NT2/D1 (cell line): ENCODE results near the gene CCDC40.
"Not testable (repeated sequence)": the region's sequence is repeated elsewhere in the genome, so short reads cannot be mapped to it uniquely, and the experiment has no call there.

Experiments
- DNase-seq: peaks from one replicate; pipeline ENCODE4 v3.0.0-alpha.2; 2011; ENCODE audit warnings: low read depth, low spot score
- H3K27me3 ChIP-seq: 2 replicates; pipeline ENCODE4 v1.6.0; 2011; ENCODE audit warnings: mild to moderate bottlenecking; ENCODE audit not compliant: insufficient read length, insufficient read depth
- H3K36me3 ChIP-seq: 2 replicates; pipeline ENCODE4 v1.6.1; 2011; ENCODE audit warnings: mild to moderate bottlenecking, low read length, mixed read lengths; ENCODE audit not compliant: insufficient read depth, insufficient read length
- H3K4me1 ChIP-seq: 2 replicates; pipeline ENCODE4 v1.5.1; 2011; ENCODE audit not compliant: insufficient read depth, insufficient read length
- H3K4me3 ChIP-seq: 2 replicates; pipeline ENCODE4 v1.5.1; 2011; ENCODE audit warnings: low read depth; ENCODE audit not compliant: insufficient read length
- H3K9ac ChIP-seq: 2 replicates; pipeline ENCODE4 v1.6.0; 2011; ENCODE audit warnings: low read depth; ENCODE audit not compliant: insufficient read length
- H3K9me3 ChIP-seq: 2 replicates; pipeline ENCODE4 v1.5.1; 2011; ENCODE audit warnings: mild to moderate bottlenecking, low read length; ENCODE audit not compliant: insufficient read depth
- SUZ12 ChIP-seq: IDR thresholded peaks from 2 replicates; pipeline ENCODE4 v1.6.1; 2011; ENCODE audit not compliant: insufficient read length, insufficient read depth; ENCODE audit errors: extremely low read depth
- YY1 ChIP-seq: IDR thresholded peaks from 2 replicates; pipeline ENCODE4 v1.6.1; 2011; ENCODE audit not compliant: insufficient read length, insufficient read depth
- ZNF274 ChIP-seq: IDR thresholded peaks from 2 replicates; pipeline ENCODE4 v1.6.1; 2011; ENCODE audit warnings: mild to moderate bottlenecking, low read depth, low read length

The CCDC40 gene

DNA sequence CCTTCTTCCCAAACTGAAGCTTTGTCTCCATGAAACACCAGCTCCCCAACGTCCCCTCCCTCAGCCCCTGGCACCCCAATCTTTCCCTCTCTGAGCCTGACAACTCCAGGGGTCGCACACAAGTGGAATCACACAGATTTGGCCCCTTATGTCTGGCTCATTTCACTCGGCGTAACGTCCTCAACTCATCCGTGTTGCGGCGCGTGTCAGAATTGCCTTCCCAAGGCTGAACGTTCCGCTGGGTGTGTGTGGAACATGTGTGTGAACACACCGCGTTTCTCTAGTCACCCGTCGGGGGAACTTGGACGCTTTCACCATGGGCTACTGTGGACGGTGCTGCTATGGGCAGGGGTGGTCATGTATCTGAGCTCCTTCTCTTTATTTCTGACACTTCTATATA is 45.7 kb upstream of the CCDC40 start:
- TF ChIP-seq ZNF274, result no peak
- TF ChIP-seq YY1, result no peak
- TF ChIP-seq SUZ12, result no peak
- Histone ChIP-seq H3K4me1 (peaks cover 45% of the 10 kb centered on the region), H3K36me3 (peaks cover 10% of the 10 kb centered on the region), H3K9ac (peak overlapping the region; percentile 73), H3K4me3 (no peak overlapping the region), H3K27me3 (no peaks in the 10 kb centered on the region), H3K9me3 (no peaks in the 10 kb centered on the region)
- no peak for DNase-seq

GRCh38 chr17:79991140-79991923 is 45.1 kb upstream of the CCDC40 start:
- no peaks in the 10 kb centered on the region for H3K27me3 ChIP-seq
- no peaks in the 10 kb centered on the region for H3K9me3 ChIP-seq
- H3K36me3 ChIP-seq, result peaks cover 9% of the 10 kb centered on the region
- TF ChIP-seq SUZ12 (no peak), YY1 (no peak), ZNF274 (no peak)
- DNase-seq, result peak; percentile 40
- H3K4me3 ChIP-seq, result no peak overlapping the region
- peaks cover 44% of the 10 kb centered on the region for H3K4me1 ChIP-seq
- H3K9ac ChIP-seq, result peak overlapping the region; percentile 73

DNA sequence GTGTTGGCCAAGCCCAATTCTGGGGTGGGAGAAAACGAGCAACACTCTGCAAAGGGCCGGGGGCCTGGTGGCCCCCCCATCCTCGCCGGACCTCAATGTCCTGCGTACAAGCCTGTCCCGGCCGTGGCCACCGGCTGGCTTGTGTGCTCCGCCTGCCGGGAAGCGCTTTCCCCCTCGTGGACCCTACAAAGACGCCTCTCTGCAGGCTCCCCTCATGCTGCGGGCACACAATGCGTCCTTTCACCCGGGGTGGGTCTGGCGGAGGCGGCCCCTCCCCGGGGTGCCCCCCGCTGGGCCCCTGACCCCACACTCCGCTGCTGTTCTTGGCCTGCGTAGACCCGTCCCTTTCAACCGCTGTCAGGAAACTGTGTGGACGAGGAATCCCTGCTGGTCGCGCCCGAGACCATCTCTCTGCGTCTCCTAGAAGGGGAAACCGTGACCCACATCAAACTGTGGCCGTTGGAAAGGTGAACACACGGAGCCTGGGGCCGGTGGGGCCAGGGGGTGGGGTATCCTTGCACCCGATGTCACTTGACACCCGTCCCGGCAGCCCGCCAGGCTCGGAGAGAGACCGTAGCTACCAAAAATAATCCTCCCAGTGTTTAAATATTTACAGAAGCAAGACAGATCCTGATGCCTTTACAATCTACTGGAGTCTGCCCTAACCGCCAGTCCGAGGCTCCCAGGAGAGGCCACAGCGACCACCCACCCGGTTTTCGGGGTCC is 44.4 kb upstream of the CCDC40 start:
- Histone ChIP-seq H3K4me1 (peaks cover 37% of the 10 kb centered on the region), H3K36me3 (peaks cover 8% of the 10 kb centered on the region), H3K9ac (peak overlapping the region; percentile 53), H3K4me3 (no peak overlapping the region), H3K9me3 (no peaks in the 10 kb centered on the region), H3K27me3 (no peaks in the 10 kb centered on the region)
- no peak for TF ChIP-seq ZNF274
- no peak for TF ChIP-seq YY1
- TF ChIP-seq SUZ12, result no peak
- no peak for DNase-seq

- Histone ChIP-seq H3K4me3 (no peak overlapping the region), H3K27me3 (no peaks in the 10 kb centered on the region), H3K9ac (peak overlapping the region; percentile 47), H3K4me1 (peaks cover 34% of the 10 kb centered on the region), H3K9me3 (no peaks in the 10 kb centered on the region), H3K36me3 (peaks cover 8% of the 10 kb centered on the region)
- DNase-seq, result no peak
- TF ChIP-seq YY1 (no peak), SUZ12 (no peak), ZNF274 (no peak)
These were observed 43.6 kb upstream of the CCDC40 start for GRCh38 chr17:79992649-79993389.

DNA sequence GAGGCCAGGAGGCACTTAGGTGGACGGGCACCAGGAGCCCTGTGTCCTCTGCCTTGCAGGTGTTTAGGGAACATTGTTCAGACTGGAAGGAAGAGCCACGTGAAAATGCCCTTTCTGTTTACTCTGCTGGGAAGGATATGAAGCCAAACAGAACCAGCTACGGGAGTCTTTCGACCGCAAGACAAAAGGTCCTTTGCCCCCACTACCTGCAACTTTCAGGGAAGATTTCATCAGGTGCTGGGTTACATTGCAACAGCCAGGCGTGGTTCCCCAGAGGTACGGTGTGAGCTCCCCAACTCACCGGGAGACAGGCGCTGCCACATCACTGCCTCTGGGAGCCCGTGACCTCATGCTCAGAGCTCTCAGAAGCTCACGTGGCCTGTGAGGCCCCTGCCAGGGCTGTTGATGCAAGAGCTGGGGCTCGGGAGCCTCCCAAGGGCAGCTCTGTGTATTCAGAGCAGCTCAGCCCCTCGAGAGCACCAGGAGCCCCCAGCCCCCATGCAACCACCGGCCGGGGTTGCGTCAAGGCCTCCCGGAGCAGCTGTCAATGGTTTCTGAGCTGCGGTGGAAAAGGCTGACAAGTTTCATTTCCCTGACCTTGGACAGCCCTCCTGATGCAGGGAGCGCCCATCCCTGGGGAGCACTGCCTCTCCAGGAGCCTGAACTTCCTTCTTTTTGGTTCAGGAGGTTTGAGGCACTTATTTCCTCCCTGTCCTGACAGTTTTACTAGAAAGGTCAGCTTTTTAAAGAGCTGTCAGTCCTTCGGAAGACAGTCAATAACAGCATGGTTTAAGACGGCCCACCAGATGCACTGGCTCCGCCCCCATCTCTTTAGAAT is 42.8 kb upstream of the CCDC40 start:
- Histone ChIP-seq H3K9me3 (no peaks in the 10 kb centered on the region), H3K4me1 (peaks cover 28% of the 10 kb centered on the region), H3K27me3 (no peaks in the 10 kb centered on the region), H3K4me3 (no peak overlapping the region), H3K36me3 (peaks cover 8% of the 10 kb centered on the region), H3K9ac (peak overlapping the region; percentile 47)
- no peak for DNase-seq
- TF ChIP-seq ZNF274 (no peak), SUZ12 (no peak), YY1 (no peak)

DNA sequence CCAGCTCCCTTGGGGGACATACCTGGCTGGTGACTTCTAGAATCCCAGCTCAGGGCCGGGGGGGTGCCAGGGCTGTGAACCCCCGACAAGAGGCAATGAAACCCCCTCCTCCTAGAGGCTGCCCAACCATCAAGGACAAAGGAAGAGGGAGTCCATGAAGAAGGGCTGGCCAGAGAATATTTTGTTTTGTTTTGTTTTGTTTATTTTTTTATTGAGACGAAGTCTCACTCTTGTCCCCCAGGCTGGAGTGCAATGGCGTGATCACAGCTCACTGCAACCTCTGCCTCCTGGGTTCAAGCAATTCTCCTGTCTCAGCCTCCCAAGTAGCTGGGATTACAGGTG is 42.2 kb upstream of the CCDC40 start:
- not testable (repeated sequence) for H3K4me3 ChIP-seq, H3K27me3 ChIP-seq, DNase-seq, H3K9me3 ChIP-seq, H3K36me3 ChIP-seq
- Histone ChIP-seq H3K4me1 (peaks cover 28% of the 10 kb centered on the region), H3K9ac (peak overlapping the region; percentile 9)
